CD4-positive, alpha-beta T cell (primary cell): Measurements from ENCODE around the gene MEIS1. TPM values are rescaled to one million over a fixed set of nuclear protein-coding genes. Genes with fewer than 3 reads are reported as not detected.

ENCODE experiments used
- ATAC-seq: fragments of 200-7000 bp; cut with Tn5 transposase; one replicate; pipeline ENCODE4 v1.10.0; 2022; ENCODE audit warnings: mild to moderate bottlenecking; ENCODE audit not compliant: poor library complexity
- CTCF ChIA-PET: fragments of 350-600 bp; sonication (Branson Sonifier 250); formaldehyde crosslinking; loops from one replicate; lab custom pipeline; 2021; ENCODE audit warnings: antibody characterized with exemption, inconsistent platforms; lab: Charles Lee
- POLR2A ChIA-PET: fragments of 350-600 bp; sonication (Branson Sonifier 250); formaldehyde crosslinking; loops from one replicate; lab custom pipeline; 2021; ENCODE audit warnings: antibody characterized with exemption, inconsistent platforms; lab: Charles Lee
- DNase-seq, 14 experiments: peaks; one replicate each; pipeline ENCODE4 v3.0.0-alpha.2; 2013 to 2020; ENCODE audit warnings: mixed read lengths in 2 of 14
- H3K27ac ChIP-seq, 2 donors: one replicate each; pipeline versions ENCODE4 v1.5.1 to v1.7.0; 2013; ENCODE audit warnings: low read length in 2 of 2, low read depth in 1 of 2, mild to moderate bottlenecking in 1 of 2
- H3K27me3 ChIP-seq, 2 experiments: 1 replicate in 1 of 2; 2 replicates in 1 of 2; pipeline versions ENCODE4 v1.6.1 to v1.7.0; 2013; ENCODE audit warnings: low read length in 2 of 2, control low read depth in 1 of 2, mild to moderate bottlenecking in 1 of 2, moderate library complexity in 1 of 2; ENCODE audit not compliant: insufficient read depth in 2 of 2, control insufficient read depth in 1 of 2
- H3K36me3 ChIP-seq: one replicate; pipeline ENCODE4 v1.6.1; 2013; ENCODE audit warnings: low read length, control low read depth; ENCODE audit not compliant: insufficient read depth
- H3K4me1 ChIP-seq: one replicate; pipeline ENCODE4 v1.6.1; 2013; ENCODE audit warnings: low read length, control low read depth; ENCODE audit not compliant: insufficient read depth
- H3K4me3 ChIP-seq: one replicate; pipeline ENCODE4 v1.5.1; 2013; ENCODE audit warnings: mild to moderate bottlenecking, low read length, moderate library complexity
- H3K9me3 ChIP-seq, 2 experiments: 1 replicate in 1 of 2; 2 replicates in 1 of 2; pipeline versions ENCODE4 v1.6.1 to v1.7.0; 2013; ENCODE audit warnings: low read length in 2 of 2, mild to moderate bottlenecking in 2 of 2, control low read depth in 1 of 2, moderate library complexity in 1 of 2; ENCODE audit not compliant: control insufficient read depth in 1 of 2, insufficient read depth in 1 of 2
- H3K27ac Mint-ChIP-seq: one replicate; pipeline ENCODE4 v1.8.0; 2020; ENCODE audit warnings: mixed read lengths
- H3K27me3 Mint-ChIP-seq: one replicate; pipeline ENCODE4 v1.8.0; 2021; ENCODE audit warnings: mixed read lengths
- H3K36me3 Mint-ChIP-seq: one replicate; pipeline ENCODE4 v1.8.0; 2021; ENCODE audit warnings: low read depth, mixed read lengths
- H3K4me1 Mint-ChIP-seq: one replicate; pipeline ENCODE4 v1.8.0; 2021; ENCODE audit warnings: low read depth, mixed read lengths
- H3K4me3 Mint-ChIP-seq: one replicate; pipeline ENCODE4 v1.8.0; 2020; ENCODE audit warnings: mild to moderate bottlenecking, mixed read lengths
- H3K9me3 Mint-ChIP-seq: one replicate; pipeline ENCODE4 v1.8.0; 2020; ENCODE audit warnings: mixed read lengths
- intact Hi-C, 2 experiments: fragments of 100-400 bp; cut with DNase I in 1 of 2; cut with micrococcal nuclease in 1 of 2; formaldehyde crosslinking; loops; one replicate each; pipeline versions ENCODE4 v1.15.1 to v1.9.0; 2023 to 2025; cut with DNase I, micrococcal nuclease
- total RNA-seq, 174 experiments: library from RNA in 2 of 174; stranded (reverse) in 2 of 174; gene quantifications; one replicate each; pipeline ENCODE4 v1.2.3 and lab custom pipeline; 2021 to 2026
- TF ChIP-seq, protein P1 (sequence below): fragments of 200-600 bp; IDR thresholded peaks from one replicate; pipeline ENCODE4 v1.8.0; 2022; ENCODE audit warnings: antibody characterized with exemption, mild to moderate bottlenecking

The MEIS1 gene
- total RNA-seq, 2 experiments from 2014 or later, result not detected

DNA sequence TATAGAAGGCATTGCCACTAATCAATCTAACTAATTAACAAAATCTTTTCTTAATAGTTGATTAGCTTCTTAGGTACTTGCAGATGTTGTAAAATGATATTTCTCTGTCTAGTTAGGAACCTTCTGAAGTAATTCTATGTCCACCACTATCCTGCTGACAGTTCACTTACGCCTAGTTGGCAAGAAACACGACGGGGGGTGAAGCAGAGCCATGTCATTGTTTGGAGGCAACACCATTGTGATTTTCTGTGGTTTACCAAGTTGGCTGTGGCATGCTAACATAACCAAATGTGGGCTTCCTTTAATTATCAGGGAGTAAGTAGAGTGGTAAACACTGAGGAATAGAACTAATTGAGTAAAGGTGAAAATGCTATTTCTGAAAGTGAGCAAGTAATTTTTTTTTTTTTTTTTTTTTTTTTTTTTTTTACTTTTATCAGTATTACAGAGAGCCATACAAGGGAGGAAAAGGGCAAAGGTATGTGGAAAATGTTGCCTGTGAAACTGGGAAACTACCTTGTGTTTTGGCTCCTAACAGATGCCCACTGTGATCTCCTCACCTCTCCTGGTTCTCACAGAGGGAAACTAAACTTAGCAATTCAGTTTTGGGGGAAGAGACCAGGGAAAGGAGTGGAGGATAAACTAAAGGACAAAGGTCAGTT is 126.8 kb downstream of the MEIS1 start:
- Histone ChIP-seq H3K27me3 (no peaks in the 10 kb centered on the region), H3K4me3 (no peak overlapping the region), H3K27ac (no peak overlapping the region), H3K4me1 (no peaks in the 10 kb centered on the region), H3K36me3 (no peaks in the 10 kb centered on the region), H3K9me3 (peaks cover 0 to 5% of the 10 kb centered on the region in 2 experiments)
- intact Hi-C loops, result no loop called here
- ChIA-PET CTCF (no interaction called here), POLR2A (no interaction called here)
- Mint-ChIP-seq H3K27me3 (peaks cover 18% of the 10 kb centered on the region), H3K4me1 (no peaks in the 10 kb centered on the region), H3K27ac (no peak overlapping the region), H3K36me3 (no peaks in the 10 kb centered on the region), H3K9me3 (no peaks in the 10 kb centered on the region), H3K4me3 (no peak overlapping the region)
- ATAC-seq (no peak), DNase-seq (no peak)
- TF ChIP-seq, protein P1, sequence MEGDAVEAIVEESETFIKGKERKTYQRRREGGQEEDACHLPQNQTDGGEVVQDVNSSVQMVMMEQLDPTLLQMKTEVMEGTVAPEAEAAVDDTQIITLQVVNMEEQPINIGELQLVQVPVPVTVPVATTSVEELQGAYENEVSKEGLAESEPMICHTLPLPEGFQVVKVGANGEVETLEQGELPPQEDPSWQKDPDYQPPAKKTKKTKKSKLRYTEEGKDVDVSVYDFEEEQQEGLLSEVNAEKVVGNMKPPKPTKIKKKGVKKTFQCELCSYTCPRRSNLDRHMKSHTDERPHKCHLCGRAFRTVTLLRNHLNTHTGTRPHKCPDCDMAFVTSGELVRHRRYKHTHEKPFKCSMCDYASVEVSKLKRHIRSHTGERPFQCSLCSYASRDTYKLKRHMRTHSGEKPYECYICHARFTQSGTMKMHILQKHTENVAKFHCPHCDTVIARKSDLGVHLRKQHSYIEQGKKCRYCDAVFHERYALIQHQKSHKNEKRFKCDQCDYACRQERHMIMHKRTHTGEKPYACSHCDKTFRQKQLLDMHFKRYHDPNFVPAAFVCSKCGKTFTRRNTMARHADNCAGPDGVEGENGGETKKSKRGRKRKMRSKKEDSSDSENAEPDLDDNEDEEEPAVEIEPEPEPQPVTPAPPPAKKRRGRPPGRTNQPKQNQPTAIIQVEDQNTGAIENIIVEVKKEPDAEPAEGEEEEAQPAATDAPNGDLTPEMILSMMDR, result no peak

DNA sequence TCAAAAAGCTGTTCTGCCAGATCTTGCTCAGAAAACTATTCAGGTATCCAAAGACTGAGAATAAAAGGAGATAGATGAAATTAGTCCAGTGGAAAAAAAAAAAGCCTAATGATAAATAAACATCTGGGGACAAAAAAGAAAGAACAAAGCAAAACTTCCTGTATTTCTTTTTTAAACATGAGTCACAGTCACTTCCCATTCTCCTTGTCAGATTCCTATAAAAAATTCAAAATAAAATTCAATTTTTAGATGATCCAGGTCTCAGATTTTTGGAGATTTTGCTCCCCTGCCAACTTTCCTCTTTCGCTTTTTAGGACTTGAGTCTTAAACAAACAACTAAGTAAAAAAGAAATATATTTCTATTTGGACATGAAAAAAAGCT is 127.4 kb downstream of the MEIS1 start:
- ChIA-PET POLR2A (no interaction called here), CTCF (no interaction called here)
- H3K27me3 Mint-ChIP-seq, result peaks cover 22% of the 10 kb centered on the region
- no peaks in the 10 kb centered on the region for H3K36me3 ChIP-seq
- no peaks in the 10 kb centered on the region for H3K27me3 ChIP-seq
- ATAC-seq (no peak), DNase-seq (no peak)
- no peaks in the 10 kb centered on the region for H3K36me3 Mint-ChIP-seq
- H3K9me3 Mint-ChIP-seq, result no peaks in the 10 kb centered on the region
- H3K9me3 ChIP-seq, result peaks cover 0 to 5% of the 10 kb centered on the region in 2 experiments
- no peak overlapping the region for H3K4me3 ChIP-seq
- no peak overlapping the region for H3K27ac Mint-ChIP-seq
- TF ChIP-seq, protein P1, result no peak
- H3K4me1 ChIP-seq, result no peaks in the 10 kb centered on the region
- no peak overlapping the region for H3K4me3 Mint-ChIP-seq
- no peak overlapping the region for H3K27ac ChIP-seq
- H3K4me1 Mint-ChIP-seq, result no peaks in the 10 kb centered on the region
- intact Hi-C loops, result no loop called here

DNA sequence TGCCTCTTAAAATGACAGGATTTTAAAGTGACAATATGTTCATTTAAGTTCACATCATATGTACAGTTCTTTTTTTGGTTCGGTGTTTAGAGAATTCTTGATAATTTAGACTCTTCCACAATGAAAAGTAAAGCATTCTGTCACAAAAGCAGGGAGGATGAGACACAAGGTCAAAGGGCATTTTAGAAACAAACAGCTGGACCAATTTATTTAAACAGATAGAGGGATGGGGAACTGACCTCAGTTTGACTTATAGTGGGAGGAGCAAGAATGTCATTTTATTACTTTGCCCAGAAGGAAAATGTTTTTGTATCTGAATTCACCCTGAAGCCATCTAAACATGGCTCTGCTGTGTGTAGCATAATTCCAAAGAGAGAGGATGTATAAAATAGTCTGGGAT is 128.5 kb downstream of the MEIS1 start:
- H3K27me3 Mint-ChIP-seq, result peaks cover 24% of the 10 kb centered on the region
- no peaks in the 10 kb centered on the region for H3K36me3 ChIP-seq
- H3K9me3 Mint-ChIP-seq, result no peaks in the 10 kb centered on the region
- no peak overlapping the region for H3K27ac Mint-ChIP-seq
- H3K4me3 ChIP-seq, result no peak overlapping the region
- H3K27ac ChIP-seq, result no peak overlapping the region
- no peaks in the 10 kb centered on the region for H3K4me1 Mint-ChIP-seq
- DNase-seq, result no peak
- ChIA-PET CTCF (no interaction called here), POLR2A (no interaction called here)
- H3K4me1 ChIP-seq, result no peaks in the 10 kb centered on the region
- H3K27me3 ChIP-seq, result no peaks in the 10 kb centered on the region
- no peak overlapping the region for H3K4me3 Mint-ChIP-seq
- H3K9me3 ChIP-seq, result no peaks in the 10 kb centered on the region
- H3K36me3 Mint-ChIP-seq, result no peaks in the 10 kb centered on the region
- ATAC-seq, result no peak
- intact Hi-C loops, result no loop called here
- TF ChIP-seq, protein P1, result no peak
